Stromal cell of bone marrow (primary cell): Measurements from ENCODE around the gene MANBA.

Source experiments
- DNase-seq: peaks from one replicate; pipeline ENCODE4 v3.0.0-alpha.2; 2012; ENCODE audit warnings: low read depth

Gene MANBA

DNA sequence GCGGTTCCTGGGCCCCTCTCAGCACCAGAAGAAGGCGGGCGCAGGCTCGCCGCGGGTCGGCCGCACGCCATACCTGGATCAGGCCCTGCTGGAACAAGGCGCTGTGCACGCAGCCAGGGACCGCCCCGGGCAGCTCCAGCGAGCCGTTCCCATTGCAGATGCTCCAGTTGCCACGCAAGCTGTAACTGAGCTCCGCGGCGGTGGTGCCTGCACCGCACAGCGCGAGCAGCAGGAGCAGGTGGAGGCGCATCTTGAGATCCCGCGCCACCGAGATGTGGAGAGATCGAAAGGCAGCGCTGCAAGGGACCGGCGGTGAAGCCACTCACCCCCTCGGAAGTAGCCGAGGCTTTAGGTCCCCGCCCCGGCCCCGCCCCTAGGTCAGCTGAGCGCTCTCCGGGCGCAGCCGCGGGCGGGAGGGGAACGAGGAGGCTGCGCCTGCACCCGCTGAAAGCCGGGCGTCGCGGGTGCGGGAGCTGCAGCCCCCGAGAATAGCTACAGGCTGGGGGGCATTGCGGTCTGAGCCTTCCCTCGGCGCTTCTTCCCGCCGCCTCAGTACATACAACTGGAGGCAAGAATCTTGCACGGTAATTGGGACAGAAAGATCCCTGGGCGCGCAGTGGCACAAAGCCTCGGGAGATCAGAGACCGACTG lies at the start of gene MANBA:
TSS of gene MANBA (minus strand) at position 324 of the 651 bp plus-strand sequence. CDS start at position 250, 74 bp downstream.
- peak; percentile 65 for DNase-seq

GRCh38 chr4:102809691-102810090 lies 48.9 kb upstream of the MANBA start:
- no peak for DNase-seq

- no peak for DNase-seq
Measured at GRCh38 chr4:102809190-102809589, 48.4 kb upstream of the MANBA start.

DNA sequence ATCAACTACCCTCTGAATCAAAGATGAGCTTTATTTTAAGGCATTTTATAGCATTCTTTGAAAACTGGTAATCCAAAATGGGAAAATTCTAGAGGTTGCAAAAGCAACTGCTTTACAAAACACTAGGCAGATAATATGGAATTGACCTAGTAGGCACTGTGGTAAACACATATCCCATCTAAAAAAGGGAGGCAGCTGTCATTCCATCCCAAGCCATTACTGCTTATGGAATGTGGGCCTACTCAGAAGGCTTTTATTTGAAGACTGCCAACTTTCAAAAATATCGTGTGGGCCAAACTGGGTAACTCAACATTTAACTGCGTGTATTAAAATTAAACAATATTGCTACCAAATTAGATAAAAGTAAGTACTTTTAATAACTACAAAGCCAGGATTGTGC lies 47.2 kb upstream of the MANBA start:
- DNase-seq, result no peak

DNA sequence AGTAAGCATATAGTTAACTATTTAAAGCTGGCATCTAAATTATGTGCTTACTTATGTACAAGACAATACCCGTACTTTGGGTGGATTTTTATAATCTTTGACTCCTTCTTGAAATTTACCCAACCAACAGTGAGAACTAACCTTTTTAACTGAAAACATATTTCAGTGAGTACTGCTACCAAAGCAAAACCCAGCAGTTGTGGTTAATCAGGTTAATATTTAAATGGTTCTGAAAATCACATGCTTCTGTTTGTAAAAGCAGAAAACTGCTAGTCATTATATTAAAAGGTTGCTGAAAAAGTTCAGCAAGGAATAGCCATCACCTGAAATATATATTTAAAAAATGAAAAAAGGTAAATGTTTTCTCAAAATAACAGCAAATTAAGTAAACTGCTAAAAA lies 46.6 kb upstream of the MANBA start:
- no peak for DNase-seq

- peak; percentile 85 for DNase-seq
Measured at GRCh38 chr4:102799816-102800215, 39.0 kb upstream of the MANBA start.

DNA sequence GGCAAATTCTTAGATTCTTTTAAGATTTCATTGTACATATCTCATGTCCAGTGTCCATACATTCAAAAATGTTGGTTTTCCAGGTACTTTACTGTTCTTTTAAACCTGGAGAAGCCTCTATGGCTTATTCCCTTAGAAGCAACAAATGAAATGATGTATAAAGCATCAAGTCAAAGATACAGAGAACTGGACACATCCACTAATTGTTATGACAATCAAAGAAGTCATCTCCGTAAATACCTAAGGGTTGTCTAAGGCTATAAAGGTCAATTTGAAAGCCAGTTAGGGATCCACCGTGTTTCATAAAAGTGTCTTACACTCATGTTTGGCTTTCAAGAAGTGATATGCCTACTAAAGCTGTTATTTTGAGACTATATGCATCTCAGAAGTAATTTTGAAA lies 34.2 kb upstream of the MANBA start:
- no peak for DNase-seq

DNA sequence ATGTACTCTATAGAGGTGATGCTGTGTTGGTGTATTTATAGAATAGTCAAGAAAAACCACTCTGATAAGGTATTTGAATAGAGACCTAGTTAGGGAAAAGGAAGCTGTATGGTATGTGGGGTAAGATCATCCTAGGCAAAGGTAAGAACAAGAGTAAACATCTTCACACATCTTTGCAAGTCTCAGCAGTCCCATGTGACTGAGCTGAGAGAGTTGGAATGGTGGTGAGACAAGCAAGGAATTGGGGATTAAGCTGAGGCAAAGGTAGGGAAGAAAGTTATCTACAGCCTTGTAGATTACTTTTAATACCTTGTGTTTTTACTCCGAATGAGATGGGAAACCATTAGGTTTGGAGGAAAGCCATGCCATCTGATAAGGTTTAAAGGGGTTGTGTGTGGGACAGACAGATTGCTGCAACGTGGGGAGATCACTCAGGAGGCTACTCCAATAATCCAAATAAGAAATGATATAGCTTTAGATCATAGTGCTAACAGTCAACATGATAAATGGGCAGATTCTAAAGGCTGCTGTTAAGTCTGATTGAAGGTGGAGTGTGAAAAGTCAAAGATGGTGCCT lies 31.7 kb upstream of the MANBA start:
- DNase-seq, result no peak

DNA sequence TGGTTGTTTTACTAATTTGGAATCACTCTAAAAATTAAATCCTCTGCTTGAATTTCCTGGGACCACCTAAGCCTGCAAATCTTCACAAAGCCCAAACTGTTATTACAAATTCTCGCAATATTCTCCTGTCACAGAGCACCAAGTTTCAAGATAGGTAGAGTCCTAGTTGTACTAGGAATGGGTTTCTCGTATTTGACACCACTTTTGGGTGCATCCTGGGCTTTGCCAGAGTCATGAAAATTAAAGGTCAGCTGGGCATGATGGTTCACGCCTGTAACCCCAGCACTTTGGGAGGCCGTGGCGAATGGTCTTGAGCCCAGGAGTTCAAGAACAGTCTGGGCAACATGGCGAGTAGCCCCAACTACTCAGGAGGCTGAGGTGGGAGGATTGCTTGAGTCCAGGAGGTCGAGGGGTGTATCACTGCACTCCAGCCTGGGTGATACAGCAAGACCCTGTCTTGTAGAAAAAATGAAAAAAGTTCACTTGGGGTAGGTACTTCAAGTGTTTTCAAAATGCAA lies 30.6 kb upstream of the MANBA start:
- no peak for DNase-seq

- peak; percentile 30 for DNase-seq
Measured at GRCh38 chr4:102789317-102789717, 28.5 kb upstream of the MANBA start.

- DNase-seq, result no peak
Measured at GRCh38 chr4:102787944-102788343, 27.2 kb upstream of the MANBA start.

DNA sequence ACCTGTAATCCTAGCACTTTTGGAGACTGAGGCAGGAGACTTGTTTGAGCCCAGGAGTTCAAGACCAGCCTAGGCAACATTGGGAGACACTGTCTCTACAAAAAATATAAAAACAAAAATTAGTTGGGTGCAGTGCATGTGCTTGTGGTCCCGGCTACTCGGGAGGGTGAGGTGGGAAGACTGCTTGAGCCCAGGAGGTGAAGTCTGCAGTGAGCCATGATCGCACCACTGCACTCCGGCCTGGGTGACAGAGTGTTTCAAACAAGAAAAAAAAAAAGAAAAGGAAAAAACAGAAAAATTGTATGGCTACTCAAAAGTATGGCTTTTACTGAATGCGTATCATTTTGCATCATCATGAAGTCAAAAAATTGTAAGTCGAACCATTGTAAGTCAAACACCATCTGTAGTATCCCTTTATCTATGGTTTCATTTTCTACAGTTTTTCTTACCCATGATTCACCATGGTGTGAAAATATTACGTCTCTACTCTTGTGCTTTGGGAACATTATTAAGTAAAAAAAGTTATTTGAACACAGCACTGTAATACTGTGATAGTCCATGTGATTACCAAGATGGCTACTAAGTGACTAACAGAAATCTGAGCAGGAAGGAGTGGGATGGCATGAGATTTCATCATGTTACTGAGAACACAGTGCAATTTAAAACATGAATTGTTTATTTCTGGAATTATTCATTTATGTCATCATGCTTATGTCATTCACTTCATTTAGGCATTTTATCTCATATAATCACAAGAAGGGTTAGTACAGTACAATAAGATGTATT lies 26.5 kb upstream of the MANBA start:
- DNase-seq, result peak; percentile 34

DNA sequence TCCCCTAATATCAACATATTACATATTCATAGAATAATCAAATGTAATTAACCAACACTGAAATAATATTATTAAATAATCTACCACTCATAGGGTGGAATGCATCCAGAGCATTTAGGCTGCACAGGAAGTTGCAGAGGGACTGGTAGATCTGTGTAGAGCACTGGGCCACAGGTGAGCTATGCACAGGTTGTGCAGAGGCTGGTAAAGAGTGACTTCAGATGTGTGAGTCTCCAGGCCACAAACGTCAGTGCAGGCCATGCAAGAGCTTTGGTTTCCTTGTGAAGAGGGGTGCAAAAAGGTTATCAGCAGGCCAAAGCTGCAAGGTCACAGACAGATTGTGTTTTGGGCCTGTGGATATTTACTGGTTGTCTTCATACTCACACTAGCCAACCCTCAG lies 25.5 kb upstream of the MANBA start:
- no peak for DNase-seq

- peak; percentile 29 for DNase-seq
Measured at GRCh38 chr4:102783006-102783405, 22.2 kb upstream of the MANBA start.

DNA sequence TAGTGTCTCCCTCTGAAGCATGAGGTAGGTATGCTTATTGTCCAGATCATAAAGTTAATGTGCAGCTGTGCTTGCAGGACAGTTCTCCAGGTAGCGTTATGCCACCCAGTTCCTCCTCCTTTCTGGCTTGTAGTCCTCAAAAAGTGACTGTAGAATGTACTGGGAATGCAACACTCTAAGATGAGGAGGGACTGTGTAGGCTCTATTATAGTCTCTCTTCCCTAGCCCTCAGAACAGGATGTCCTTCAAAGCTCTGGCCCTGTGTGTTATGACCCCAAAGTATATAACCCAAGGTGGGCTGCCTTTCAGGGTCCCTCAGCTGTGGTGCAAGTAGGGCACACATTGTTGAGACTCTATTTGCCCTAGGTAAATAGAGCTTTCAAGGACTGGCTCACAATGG lies 20.8 kb upstream of the MANBA start:
- no peak for DNase-seq

- peak; percentile 6 for DNase-seq
Measured at GRCh38 chr4:102780476-102781144, 19.8 kb upstream of the MANBA start.

- DNase-seq, result no peak
Measured at GRCh38 chr4:102779204-102779603, 18.4 kb upstream of the MANBA start.

GRCh38 chr4:102778720-102779119 lies 18.0 kb upstream of the MANBA start:
- DNase-seq, result no peak

DNA sequence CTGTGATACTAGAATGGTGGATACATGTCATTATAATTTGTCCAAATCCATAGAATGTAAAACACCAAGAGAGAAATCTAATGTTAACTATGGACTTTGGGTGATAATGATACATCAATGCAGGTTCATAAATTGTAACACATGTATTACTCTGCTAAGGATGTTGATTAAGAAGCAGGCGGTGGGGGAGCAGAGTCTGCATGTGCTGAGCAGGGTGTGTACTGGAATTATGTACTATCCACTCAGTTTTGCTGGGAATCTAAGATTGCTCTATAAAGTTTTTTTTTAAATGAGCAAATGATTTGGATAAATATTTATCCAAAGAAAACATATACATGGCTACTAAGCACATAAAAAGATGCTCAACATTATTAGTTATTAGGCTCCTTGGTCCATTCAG lies 15.0 kb upstream of the MANBA start:
- no peak for DNase-seq

GRCh38 chr4:102774254-102774653 lies 13.5 kb upstream of the MANBA start:
- DNase-seq, result no peak

DNA sequence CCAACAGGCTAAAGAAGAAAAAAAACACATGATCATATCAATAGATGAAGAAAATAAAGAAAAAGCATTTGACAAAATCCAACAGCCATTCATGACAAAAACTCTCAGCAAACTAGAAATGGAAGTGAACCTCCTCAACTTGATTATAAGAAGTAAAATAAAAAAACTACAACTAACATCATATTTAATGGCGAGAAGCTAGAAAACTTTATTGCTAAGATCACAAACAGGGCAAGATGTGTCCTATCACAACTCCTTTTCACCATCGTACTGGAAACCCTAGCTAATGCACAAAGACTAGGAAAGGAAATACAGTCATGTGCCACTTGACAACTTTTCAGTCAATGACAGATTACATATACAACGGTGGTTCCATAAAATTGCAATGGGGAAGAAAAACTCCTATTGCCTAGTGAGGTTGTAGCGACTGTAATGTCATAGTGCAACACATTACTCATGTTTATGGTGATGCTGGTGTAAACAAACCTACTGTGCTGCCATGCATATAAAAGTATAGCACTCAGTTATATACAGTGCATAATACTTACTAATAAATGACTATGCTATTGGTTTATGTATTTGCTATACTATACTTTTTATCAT lies 12.1 kb upstream of the MANBA start:
- no peak for DNase-seq

- no peak for DNase-seq
Measured at GRCh38 chr4:102764901-102765300, 4.1 kb upstream of the MANBA start.
